NCI-H446 (cell line): ENCODE measurements around the gene TMTC2.

Experiments used
- DNase-seq, 2 experiments: peaks; one replicate each; lab custom pipeline; 2025; lab: John Stamatoyannopoulos, UW

TMTC2 gene

DNA sequence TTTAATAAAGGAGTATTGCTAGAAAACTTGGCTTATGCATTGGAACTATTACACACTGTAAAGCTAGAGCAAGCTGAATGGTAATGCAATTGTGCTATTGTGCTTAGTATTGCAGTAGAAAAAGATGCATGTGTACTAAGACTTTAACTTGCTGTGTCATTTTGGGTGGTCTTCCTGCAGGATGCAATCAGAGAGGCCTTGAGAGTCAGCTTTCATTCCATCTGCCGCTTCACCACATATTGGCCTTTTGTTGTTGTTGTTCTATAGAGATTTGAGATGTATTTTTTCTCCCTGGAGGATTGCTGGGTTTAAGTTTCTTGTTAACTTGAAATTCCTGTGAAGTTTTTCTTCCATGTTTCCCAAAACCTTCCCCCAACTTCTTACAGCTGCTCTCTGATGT, 449.7 kb downstream of the TMTC2 start:
- no peak for DNase-seq

DNA sequence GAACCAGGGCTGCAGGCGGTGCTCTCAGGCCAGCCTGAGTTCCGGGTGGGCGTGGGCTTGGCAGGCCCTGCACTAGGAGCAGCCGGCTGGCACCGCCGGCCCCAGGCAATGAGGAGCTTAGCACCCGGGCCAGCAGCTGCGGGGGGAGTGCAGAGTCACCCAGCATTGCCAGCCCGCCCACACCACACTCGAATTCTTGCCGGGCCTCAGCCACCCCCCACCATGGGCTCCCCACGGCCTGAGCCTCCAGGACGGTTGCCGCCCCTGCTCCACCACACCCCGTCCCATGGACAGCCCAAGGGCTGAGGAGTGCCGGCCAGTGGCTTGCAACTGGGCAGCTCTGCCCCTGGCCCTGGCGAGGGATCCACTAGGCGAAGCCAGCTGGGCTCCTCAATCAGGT, 453.4 kb downstream of the TMTC2 start:
- DNase-seq: no peak

DNA sequence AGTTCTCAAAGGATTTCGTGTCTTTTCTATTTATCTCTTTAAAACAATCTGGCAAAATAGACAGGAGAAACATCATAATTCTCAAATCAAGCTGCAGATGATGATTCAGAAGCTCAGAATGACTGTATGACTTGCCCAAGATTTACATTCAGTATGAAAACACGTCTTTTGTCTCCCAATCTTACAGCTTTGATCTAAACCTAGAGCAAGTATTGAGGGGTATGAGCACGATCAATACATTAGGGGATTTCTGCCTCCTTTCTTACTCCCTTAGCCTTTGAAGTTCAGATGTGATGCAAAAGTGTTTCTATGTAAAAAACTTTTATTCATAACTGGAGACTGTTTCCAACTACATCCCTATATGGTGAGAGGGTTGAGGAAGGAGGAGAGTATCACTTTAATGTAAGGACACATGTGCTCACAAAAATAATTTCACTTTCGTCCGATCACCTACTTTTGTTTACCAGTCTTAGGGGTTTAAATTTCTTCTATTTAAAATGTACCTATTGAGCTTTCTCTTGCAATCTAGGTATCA, 454.8 kb downstream of the TMTC2 start:
- DNase-seq: no peak

DNA sequence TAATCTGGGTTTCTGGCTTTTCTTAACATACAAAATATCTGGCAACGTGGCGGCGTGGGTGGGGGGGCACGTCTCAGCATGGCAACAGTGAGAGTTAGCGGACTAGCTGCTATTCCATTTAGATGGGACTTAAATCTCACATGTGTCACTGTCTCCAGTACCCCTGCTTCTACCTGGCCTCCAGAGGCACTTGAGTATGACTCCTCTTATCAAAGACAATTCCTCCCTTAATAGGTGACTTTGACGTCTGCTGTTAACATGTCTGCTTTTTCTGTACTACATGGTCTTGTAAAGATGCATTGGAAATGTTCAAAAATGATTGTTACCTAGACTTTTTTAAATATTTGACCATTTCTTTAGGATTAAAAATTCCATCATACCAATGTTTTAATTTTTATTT, 456.2 kb downstream of the TMTC2 start:
- DNase-seq: no peak

DNA sequence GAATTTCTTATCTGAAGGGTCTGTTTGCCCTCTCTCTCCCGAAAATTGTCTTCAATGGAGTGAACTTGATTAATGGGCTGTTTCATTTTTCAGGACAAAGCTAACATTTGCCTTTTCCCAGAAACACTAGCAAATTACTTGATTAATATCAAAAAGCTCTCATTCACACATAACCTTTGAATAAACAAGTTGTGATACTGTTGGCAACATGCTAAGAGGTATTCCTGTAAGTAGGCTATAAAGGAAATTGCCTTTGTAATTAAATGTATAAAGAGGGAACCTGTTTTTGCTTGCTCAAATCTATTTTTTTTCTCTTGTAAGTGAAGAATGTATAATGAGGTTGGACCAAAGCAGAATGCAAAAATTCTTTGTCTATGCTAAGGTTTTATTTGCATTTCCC, 457.2 kb downstream of the TMTC2 start:
- peak in 1 of 2 experiments; percentile 6 for DNase-seq

DNA sequence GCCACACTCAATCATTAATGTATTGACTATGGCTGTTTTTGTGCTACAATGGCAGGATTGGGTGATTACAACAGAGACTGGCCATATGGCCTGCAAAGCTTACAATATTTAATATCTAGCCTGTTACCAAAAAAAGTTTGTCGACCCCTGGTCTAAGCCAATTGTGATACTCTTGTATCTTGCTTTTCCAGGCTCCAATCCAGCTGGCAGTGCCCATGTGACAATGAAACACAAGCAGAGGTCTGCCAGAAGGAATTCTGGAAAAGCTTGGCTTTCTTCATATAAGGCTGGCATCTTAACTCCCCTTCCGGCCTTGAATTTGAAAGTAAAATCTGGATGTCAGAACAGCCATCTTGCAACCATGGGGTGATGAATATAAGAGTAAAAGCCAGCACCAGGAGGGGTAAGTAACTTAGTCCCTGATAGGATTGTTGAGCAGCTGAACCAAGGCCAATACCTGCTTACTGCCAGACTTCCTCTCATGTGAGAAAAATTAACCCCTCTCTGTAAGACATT, 458.7 kb downstream of the TMTC2 start:
- DNase-seq: peak; percentile 82 to 96

DNA sequence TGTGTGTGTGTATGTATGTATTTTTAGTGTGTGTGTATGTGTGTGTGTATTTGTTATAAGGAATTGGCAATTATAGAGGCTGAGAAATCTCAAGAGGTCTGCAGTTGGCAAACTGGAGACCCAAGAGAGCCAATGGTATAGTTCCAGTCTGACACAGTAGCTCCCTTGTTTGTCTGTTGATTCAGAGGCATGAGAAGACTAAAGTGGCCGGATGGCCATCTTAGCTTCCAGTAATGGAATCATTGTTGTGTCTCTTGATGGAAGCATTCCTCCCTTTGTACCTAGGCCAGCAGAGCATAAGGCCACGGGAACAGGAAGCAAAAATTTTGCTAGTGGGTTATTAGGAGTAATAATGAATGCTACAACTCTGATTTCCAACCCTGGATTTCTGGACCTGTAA, 460.6 kb downstream of the TMTC2 start:
- no peak for DNase-seq

DNA sequence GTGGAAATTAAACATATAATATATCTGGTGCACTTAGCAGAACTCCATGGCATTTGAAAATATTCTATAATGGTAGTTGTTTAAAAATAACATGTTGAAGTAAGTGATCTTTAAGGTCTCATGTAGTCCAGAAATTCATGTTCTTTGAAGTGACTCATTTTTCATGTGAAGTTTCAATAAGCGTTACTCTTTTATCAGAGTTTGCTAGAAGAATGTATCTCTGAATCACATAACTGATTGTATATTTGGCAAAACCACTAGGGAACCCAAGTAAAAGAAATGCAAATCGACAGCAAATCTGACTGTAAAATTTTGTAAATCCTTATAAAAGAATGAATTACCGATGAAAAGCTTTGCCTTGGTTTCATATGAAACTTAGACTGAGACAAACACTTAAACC, 463.3 kb downstream of the TMTC2 start:
- no peak for DNase-seq

DNA sequence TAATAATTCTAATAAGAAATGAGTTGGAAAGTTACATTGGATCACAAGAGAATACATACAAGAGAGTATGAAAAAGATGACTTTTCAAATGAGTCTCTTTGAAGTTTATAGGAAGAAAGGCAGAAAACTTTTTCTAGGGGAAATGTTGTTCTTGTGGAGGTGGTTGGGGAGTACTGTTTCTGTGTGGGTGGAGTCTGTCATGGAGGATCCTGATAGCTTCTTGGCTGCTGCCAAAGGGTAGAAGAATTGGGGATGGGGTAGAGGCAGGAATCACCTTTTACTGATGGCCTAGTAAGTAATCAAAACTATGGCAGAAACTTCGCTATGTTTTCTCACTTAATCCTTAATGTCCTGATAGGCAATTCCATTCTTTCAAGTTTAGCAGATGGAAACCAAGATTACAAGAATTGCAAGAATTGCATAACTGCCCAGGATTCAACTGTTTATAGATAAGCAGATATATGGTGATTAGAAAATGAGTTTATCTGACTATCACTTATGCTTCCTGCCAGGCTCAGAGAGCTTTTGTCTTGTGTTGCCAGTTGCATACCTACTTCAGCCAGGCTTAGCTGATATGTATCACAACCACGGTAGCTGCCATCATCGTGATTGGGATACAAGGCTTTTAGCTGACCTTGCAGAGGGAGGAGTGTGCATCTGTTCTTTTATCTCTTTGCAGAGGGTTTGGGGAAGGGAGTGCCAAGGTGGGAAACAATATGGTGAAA, 463.9 kb downstream of the TMTC2 start:
- DNase-seq: no peak

DNA sequence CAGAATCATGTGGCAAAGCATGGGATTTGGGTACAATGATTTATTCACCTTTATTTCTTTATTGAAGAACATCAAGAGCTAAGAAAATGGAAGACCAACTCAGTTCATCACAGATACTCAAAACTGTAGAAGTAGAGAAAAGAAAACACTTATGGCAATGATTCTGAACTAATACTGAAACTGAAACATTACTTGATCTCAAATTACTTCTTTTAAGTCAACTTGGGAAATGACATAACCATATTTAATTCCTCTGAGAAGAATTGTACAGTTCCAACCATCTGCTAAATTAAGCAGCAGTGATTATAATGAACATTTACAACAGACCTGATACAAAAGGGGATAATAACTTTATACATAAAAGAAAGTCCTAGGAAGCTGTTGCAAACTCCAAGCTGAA, 466.5 kb downstream of the TMTC2 start:
- DNase-seq: no peak

DNA sequence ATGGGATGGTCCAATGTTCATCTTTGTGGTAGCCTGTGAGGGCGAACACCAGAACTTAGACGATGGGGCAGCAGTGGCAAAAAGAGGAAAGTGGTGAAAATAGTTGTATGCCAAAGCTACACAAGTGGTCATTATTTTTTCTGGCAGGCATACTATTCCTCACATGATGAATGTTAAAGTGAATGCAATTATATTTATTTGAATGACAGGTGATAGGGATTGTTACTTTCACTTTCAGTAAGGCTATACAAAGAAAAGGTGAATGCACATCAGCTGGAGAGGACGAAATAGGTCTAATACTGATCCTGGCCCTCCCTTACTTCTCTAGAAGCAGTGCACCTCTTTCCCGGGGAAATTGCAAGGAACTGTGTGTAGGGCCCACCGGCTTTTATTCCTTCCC, 470.1 kb downstream of the TMTC2 start:
- no peak for DNase-seq

DNA sequence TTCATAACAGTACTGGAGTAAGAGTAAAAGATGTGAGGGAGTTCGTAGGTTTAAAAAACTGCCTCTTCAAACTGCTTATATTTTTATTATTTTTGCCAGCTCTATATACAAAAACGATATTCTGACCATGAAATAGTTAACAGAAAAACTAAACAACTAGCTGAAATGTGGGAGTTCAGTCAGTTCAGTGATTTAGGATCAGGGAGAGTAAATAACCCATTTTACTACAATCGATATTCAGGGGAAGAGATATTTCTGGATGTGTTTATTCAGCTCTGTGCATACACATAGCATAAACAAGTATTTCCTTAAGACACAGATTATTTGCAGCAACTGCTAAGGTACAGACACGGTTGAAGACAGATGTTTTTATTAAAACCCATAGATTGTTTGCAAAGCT, 470.9 kb downstream of the TMTC2 start:
- no peak for DNase-seq

DNA sequence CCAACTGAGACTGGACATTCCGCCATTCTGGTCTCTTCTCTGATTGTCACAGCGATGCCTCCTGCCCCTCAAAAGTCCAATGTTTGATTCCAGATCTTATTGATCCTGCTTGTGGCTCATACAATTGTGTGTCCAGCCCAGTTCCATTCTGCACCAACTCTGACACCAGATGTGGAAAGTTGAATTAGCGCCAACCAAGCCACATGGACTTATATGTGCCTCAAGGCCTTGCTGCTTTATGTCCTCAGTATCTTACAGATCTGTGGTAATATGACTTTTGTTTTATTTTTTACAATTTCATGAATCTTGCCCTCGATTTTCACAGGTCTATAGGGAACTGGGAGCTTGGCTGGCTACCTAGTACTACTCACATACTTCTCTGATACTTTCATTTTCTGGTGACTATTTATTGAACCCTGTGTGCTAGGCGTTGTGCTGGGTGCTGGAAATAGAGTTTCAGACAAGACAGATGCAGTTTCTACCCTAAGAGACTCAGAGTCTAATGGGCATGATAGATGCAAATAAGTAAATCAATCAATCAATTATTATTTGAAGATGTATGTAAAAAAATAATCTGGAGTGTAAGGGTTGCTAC, 472.0 kb downstream of the TMTC2 start:
- no peak for DNase-seq

DNA sequence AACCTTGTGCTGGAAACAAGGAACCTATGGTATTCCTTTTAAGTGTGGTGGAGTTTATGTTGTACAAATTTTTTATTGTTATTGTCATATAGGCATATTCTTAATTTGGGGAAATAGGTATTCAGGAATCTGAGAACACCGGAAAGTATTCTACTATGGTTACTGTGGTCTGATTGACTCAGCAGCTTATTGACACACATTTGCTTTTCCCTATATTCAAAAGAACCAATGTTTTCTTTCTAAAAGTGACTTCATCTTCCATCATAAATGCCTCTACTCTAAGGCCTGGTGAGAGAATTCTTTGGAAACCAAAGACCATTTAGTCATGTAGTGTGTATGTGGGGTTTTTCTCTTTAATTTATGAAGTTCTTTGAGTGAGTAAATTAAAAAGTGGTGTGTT, 474.8 kb downstream of the TMTC2 start:
- DNase-seq: no peak

DNA sequence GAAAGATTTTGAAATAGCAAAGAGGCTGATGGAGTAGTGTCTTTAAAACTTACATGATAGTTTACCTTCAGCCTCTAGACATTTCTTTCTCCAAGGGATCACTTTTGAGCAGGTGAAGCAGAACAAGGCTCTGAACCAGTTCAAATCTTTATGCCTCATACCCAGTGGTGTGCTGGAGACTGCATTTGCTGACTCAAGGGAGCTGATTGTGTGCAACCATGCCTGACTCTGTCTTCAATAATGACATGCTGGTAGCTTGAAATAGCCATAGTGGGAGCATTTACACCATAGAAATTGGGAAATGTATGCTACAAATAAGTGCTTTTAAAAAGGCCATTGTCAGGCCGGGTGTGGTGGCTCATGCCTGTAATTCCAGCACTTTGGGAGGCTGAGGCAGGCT, 482.0 kb downstream of the TMTC2 start:
- no peak for DNase-seq

DNA sequence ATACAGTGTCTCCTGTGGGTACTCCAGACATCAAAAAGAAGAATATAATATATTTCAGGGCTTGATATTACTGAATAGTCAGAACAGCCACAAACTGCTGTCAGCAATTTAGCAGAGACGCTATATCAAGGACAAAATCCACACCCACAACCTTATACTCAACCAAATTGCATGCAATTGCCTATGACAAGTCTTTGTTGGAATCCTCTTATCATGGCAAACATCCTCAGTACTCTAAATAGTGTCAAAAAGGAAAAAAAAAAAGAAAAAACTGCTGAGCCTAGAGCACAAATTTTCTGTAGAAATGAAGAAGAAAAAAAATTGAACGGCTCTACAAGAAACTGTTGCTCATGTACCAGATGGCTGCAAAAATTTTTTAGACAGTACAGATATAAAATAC, 485.7 kb downstream of the TMTC2 start:
- DNase-seq: no peak

DNA sequence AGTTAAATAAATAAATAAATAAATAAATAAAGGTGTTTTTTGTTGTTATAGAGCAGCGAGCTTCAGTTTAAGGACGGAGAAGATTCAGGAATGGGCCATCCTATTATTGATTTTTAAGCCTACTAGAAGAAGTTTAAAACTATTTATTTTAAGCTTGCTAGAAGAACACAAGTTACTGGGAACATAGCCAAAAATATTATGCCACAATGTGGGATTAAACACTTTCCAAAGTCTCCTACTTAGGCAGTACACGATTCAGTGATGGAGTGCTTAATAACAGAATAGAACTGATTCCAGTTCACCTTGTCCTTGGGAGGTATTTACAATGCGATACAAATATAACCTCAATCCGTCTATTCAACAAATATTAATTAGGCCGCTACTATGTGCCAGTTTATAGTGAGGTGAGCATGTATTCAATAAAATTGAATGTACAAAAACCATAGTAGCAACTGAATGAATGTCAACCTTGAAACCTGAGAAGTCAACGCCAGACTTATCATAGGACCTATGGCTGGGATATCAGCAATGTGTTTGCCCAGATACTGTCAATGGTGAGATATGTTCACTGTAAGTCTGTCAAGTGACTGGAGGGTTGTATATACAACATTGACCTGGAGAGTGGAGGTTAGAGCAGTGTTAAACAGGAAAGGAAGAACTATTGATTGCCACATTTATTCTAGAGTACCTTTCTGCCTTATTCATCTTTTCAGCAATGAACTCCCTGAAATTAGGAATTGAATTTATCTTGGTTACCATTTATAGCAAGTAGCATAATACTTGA, 486.4 kb downstream of the TMTC2 start:
- DNase-seq: peak in 1 of 2 experiments; percentile 41

DNA sequence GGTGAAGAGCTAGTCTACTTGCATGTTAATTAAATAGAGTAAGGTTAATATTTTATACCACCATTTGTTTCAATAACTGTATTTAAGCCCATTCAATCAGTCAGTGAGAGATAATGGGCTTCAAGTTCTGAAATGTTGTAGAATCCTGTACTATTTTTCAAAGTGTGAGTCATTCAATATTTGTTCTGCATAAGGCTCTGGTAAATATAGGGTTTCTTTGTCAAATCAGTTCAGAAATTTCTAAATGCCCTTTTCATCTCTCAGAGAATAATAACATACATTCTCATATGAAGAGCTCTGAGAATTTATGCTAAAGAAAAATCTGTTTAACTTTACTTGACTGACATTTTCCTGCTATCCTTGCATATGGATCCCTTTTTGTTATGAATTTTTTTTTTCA, 493.3 kb downstream of the TMTC2 start:
- no peak for DNase-seq

DNA sequence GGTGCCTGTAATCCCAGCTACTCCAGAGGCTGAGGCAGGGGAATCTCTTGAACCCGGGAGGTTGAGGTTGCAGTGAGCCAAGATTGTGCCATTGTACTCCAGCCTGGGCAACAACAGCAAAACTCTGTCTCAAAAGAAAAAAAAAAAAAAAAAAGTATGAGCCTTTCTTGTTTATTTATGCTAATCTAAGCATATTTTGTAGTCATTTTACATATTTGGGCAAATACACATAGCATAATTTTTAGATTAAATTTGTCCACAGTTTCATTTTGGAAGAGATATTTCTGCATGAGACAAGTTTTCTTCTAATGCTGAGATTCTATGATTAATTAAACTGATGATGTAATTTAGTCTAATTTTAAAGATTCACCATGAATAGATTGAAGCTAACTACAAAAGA, 494.4 kb downstream of the TMTC2 start:
- DNase-seq: no peak

DNA sequence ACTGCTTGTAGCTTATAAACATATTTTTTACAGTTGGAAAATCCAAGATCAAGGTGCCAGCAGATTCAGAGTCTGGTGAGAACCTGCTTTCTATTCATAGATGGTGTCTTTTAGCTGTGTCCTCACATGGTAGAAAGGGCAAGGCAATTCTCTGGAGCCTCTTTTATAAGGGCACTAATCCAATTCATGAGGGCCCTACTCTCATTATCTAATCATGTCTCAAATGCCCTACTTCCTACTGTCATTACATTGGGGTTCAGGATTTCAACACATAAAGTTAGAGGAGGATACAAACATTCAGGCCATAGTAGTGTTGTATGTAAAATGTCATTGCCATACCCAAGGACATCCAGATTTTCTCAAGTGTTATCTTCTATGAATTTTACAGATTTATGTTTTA, 496.4 kb downstream of the TMTC2 start:
- DNase-seq: no peak
